ENCODE data around the gene EHD3. TPM values are rescaled to one million over a fixed set of nuclear protein-coding genes. Genes with fewer than 3 reads are reported as not detected.

EHD3 gene
- total and polyA plus RNA-seq, 2 of the 8 experiments (the other 6 are each of a cell fraction or from before 2014, with no cell fraction given) = 9.3 to 12.0 TPM

GRCh38 chr2:31267437-31268120, 33.6 kb downstream of the EHD3 start:
- Histone ChIP-seq H2BK20ac (ENCODE audit: low read length) (no peak overlapping the region), H3K27ac (ENCODE audit: low read depth, low read length) (no peak overlapping the region), H3K9me3 (ENCODE audit: insufficient read depth in 2 of 2, low read depth in 1 of 2, low read length in 1 of 2) (no peaks in the 10 kb centered on the region), H2BK15ac (ENCODE audit: low read length) (no peak overlapping the region), H3K9ac (replicated peaks in 1 of 4; ENCODE audit: extremely low read depth in 1 of 4, low read depth in 3 of 4, low read length in 3 of 4) (no peak overlapping the region; a peak in 1 of 7 replicates), H3K14ac (ENCODE audit: insufficient read length) (no peak overlapping the region), H3K4me2 (ENCODE audit: insufficient read depth in 1 of 2, low read depth in 2 of 2, low read length in 2 of 2) (no peak overlapping the region), H4K5ac (ENCODE audit: insufficient read length, low read depth, low read length) (no peak overlapping the region), H3K23me2 (ENCODE audit: low read depth, low read length) (no peaks in the 10 kb centered on the region), H3K79me1 (ENCODE audit: low read depth, low read length) (no peaks in the 10 kb centered on the region), H3K36me3 (ENCODE audit: control insufficient read depth in 2 of 4, insufficient read depth in 4 of 4, low read length in 3 of 4) (no peaks in the 10 kb centered on the region), H3K4ac (replicated peaks; ENCODE audit: insufficient read length, low read depth, low read length) (no peak overlapping the region), H3K4me3 (ENCODE audit: extremely low read depth in 1 of 4, insufficient read depth in 2 of 4, low read depth in 3 of 4, low read length in 4 of 4) (no peak overlapping the region), H3K56ac (replicated peaks; ENCODE audit: insufficient read length, low read depth, low read length) (no peak overlapping the region), H2BK120ac (replicated peaks; ENCODE audit: low read depth, low read length) (no peak overlapping the region), H3K18ac (ENCODE audit: extremely low read depth, low read length) (no peak overlapping the region), H3K79me2 (ENCODE audit: control insufficient read depth in 1 of 2, insufficient read depth in 2 of 2, low read length in 2 of 2) (no peaks in the 10 kb centered on the region), H2AFZ (ENCODE audit: low read length) (no peak overlapping the region), H3K27me3 (replicated peaks in 1 of 4; ENCODE audit: control insufficient read depth in 3 of 4, extremely low read depth in 1 of 4, insufficient read depth in 3 of 4, low read length in 3 of 4) (no peaks in the 10 kb centered on the region), H2BK5ac (ENCODE audit: low read depth, low read length) (no peak overlapping the region), H4K8ac (ENCODE audit: extremely low read depth, insufficient read depth, low read length) (peak overlapping the region; percentile 37; the same call in 1 of the 2 replicates), H4K20me1 (replicated peaks in 1 of 2; ENCODE audit: control insufficient read depth in 1 of 2, insufficient read depth in 2 of 2, low read length in 2 of 2) (peaks cover 0 to 1% of the 10 kb centered on the region in 2 experiments), H3K23ac (ENCODE audit: insufficient read length) (no peak overlapping the region), H2BK12ac (ENCODE audit: low read depth, low read length) (peak overlapping the region; percentile 55; the same call in 1 of the 2 replicates), H2AK5ac (ENCODE audit: low read depth, low read length) (no peak overlapping the region), H4K91ac (replicated peaks; ENCODE audit: insufficient read length, low read length) (no peak overlapping the region), H3K4me1 (replicated peaks in 1 of 4; ENCODE audit: control insufficient read depth in 3 of 4, insufficient read depth in 4 of 4, low read length in 3 of 4) (peaks cover 2 to 15% (median 8%) of the 10 kb centered on the region in 4 experiments; a peak in 4 of 7 replicates)
- WGBS, 2 experiments (ENCODE audit: extremely low coverage in 1 of 2, insufficient coverage in 1 of 2, insufficient read length in 1 of 2, insufficient replicate concordance in 2 of 2, low coverage in 1 of 2, low lambda C conversion rate in 2 of 2, missing lambda C conversion rate in 1 of 2) = 86% methylated on average over 7 of the region's 8 CpGs; no CpG with 5 or more reads in 1 of the 2 experiments
- TF ChIP-seq BACH1 (IDR thresholded peaks at IDR 0.05; ENCODE audit: low read length) (no peak), EGR1 (IDR thresholded peaks at IDR 0.05; ENCODE audit: borderline replicate concordance, low read depth, low read length) (no peak), TEAD4 (IDR thresholded peaks at IDR 0.05; ENCODE audit: low read depth, low read length) (no peak), MAX (IDR thresholded peaks at IDR 0.05) (no peak), POU5F1 (IDR thresholded peaks at IDR 0.05; ENCODE audit: low read depth, low read length) (no peak)
- FAIRE-seq (no peak), DNase-seq (ENCODE audit: low read depth in 1 of 2, low spot score in 2 of 2) (no peak)
- ChIA-PET CTCF (ENCODE audit: partially characterized antibody) (interaction anchor here (0.6 to 1.9 kb wide), 5 partner anchors 13 to 59 kb away, joined by 3 to 7 read pairs (median 3); no protein-coding TSS in a partner anchor), POLR2A (ENCODE audit: partially characterized antibody) (no interaction called here)

All from H1 (cell line).